ENCODE results near the gene METRNL. TPM values are rescaled to one million over a fixed set of nuclear protein-coding genes. Genes with fewer than 3 reads are reported as not detected.

The METRNL gene
- total RNA-seq, 1 experiment from 2014 or later = 33.8 TPM

DNA sequence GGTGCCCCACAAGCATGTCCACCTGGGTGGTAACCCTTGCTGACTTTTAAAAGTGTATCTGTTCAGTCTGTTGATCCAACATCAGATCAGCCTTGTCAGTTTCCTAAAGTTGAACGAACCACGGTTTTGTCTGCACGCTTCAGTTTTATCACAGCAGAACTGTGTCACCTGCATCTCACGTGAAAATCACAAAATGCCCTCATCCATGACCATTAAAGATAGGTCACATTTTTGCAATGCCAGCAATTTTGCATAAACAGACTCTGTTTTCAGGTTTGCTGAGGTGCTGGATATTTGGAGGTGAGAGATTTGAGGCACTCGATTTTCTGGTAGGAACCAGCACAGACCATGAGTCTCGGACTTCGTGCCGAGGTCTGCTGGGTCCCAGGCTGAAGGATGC lies 3.0 kb downstream of the METRNL start:
- ChIA-PET CTCF (no interaction called here), POLR2A (no interaction called here)
- Histone ChIP-seq H3K9me3 (no peaks in the 10 kb centered on the region), H3K4me1 (peaks cover 66% of the 10 kb centered on the region), H3K27me3 (replicated peaks; ENCODE audit: control insufficient read depth, insufficient read depth, low read length) (no peaks in the 10 kb centered on the region; the same call in 1 of the 2 replicates), H3K36me3 (ENCODE audit: control insufficient read depth, insufficient read depth, low read length) (peaks cover 5% of the 10 kb centered on the region), H3K4me3 (ENCODE audit: low read depth, low read length) (no peak overlapping the region)
- TF ChIP-seq, protein P1, sequence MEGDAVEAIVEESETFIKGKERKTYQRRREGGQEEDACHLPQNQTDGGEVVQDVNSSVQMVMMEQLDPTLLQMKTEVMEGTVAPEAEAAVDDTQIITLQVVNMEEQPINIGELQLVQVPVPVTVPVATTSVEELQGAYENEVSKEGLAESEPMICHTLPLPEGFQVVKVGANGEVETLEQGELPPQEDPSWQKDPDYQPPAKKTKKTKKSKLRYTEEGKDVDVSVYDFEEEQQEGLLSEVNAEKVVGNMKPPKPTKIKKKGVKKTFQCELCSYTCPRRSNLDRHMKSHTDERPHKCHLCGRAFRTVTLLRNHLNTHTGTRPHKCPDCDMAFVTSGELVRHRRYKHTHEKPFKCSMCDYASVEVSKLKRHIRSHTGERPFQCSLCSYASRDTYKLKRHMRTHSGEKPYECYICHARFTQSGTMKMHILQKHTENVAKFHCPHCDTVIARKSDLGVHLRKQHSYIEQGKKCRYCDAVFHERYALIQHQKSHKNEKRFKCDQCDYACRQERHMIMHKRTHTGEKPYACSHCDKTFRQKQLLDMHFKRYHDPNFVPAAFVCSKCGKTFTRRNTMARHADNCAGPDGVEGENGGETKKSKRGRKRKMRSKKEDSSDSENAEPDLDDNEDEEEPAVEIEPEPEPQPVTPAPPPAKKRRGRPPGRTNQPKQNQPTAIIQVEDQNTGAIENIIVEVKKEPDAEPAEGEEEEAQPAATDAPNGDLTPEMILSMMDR (IDR thresholded peaks at IDR 0.05; ENCODE audit: insufficient read depth in 1 of 2, low read depth in 1 of 2, low read length in 1 of 2, severe bottlenecking in 1 of 2, unreplicated experiment in 1 of 2) = no peak
- no peak for DNase-seq
- Mint-ChIP-seq H3K4me1 (ENCODE audit: low read depth, unreplicated experiment) (peaks cover 33% of the 10 kb centered on the region), H3K4me3 (ENCODE audit: unreplicated experiment) (peak overlapping the region; percentile 55), H3K27ac (ENCODE audit: unreplicated experiment) (peak overlapping the region; percentile 99), H3K9me3 (ENCODE audit: unreplicated experiment) (no peaks in the 10 kb centered on the region), H3K27me3 (ENCODE audit: insufficient read depth, unreplicated experiment) (no peaks in the 10 kb centered on the region), H3K36me3 (ENCODE audit: insufficient read depth, unreplicated experiment) (peaks cover 57% of the 10 kb centered on the region)
- TSS peak; percentile 48 for BruUV-seq (replicated peaks)
- intact Hi-C loops (cut with micrococcal nuclease; ENCODE audit: unreplicated experiment) = no loop called here

DNA sequence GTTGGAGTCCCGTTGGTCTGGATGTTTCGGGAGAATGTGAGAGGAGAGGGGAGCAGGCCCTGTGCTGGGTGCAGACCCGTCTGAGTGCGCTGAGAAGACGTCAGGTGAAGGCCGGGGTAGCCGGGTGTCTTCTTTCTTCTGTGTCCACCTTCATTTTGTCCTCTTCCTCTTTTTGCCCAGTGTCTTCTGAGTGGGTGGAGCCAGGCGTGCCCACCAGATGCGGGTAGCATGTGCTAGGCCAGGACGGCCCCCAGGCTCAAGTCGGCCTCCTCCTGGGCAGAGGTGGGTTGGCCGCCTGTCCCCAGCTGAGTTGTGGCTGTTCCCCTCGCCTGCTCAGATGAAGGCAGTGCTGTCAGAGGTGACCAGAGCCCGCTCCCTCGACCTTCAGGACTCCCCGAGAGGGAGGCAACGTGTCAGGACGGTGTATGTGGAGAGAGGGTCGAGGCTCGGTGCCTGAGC lies 3.5 kb downstream of the METRNL start:
- DNase-seq = no peak
- BruUV-seq (replicated peaks) = no TSS peak
- Histone ChIP-seq H3K4me3 (ENCODE audit: low read depth, low read length) (no peak overlapping the region), H3K9me3 (no peaks in the 10 kb centered on the region), H3K36me3 (ENCODE audit: control insufficient read depth, insufficient read depth, low read length) (peaks cover 5% of the 10 kb centered on the region), H3K4me1 (peaks cover 64% of the 10 kb centered on the region), H3K27me3 (replicated peaks; ENCODE audit: control insufficient read depth, insufficient read depth, low read length) (no peaks in the 10 kb centered on the region; the same call in 1 of the 2 replicates)
- Mint-ChIP-seq H3K4me1 (ENCODE audit: low read depth, unreplicated experiment) (peaks cover 33% of the 10 kb centered on the region), H3K36me3 (ENCODE audit: insufficient read depth, unreplicated experiment) (peaks cover 57% of the 10 kb centered on the region), H3K27me3 (ENCODE audit: insufficient read depth, unreplicated experiment) (no peaks in the 10 kb centered on the region), H3K27ac (ENCODE audit: unreplicated experiment) (peak overlapping the region; percentile 99), H3K4me3 (ENCODE audit: unreplicated experiment) (peak overlapping the region; percentile 55), H3K9me3 (ENCODE audit: unreplicated experiment) (no peaks in the 10 kb centered on the region)
- POLR2A ChIA-PET = no interaction called here
- CTCF ChIA-PET = interaction anchor here (0.7 to 1.4 kb wide), 2 partner anchors 91 to 109 kb away, joined by 3 read pairs; no protein-coding TSS in a partner anchor
- intact Hi-C loops (cut with micrococcal nuclease; ENCODE audit: unreplicated experiment) = no loop called here
- TF ChIP-seq, protein P1 (IDR thresholded peaks at IDR 0.05; ENCODE audit: insufficient read depth in 1 of 2, low read depth in 1 of 2, low read length in 1 of 2, severe bottlenecking in 1 of 2, unreplicated experiment in 1 of 2) = no peak

DNA sequence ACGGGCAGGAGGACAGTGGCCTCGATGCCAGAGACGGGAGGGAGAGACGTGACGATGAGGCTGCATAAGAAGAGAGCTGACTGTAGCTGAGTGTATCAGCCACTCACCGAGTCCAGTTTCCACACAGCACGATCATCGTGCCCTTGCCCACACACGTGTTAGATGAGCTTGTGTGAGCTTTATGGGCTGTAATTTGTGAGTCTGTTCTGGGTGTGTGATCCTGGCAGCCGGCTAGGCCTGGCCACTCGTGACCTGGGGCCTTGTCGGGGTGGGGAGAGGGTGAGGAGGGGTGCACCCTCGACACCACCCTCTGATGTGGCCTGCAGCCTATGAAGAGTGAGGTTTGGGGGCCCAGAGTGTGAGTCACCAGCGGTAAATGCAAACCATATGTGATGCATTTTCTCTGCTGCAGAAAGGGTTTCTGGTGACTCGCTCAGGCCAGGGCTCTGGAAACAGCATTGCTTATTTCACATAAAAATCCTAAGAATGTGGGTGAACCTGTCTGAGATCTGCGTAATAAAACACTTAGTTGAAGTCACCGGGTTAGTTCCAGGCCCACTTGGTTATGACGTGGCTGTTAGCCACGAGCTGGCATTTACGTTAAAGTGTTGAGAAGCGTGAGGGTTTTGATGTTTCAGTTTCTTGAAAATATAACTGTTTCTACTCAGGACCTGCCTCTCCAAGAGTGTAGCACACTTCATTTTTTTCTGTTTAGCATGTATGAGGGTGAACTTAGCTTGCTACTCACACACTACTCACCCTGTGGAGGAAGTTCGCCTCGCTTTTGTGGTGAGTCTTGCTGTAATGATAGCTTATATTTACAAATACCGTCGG lies 4.2 kb downstream of the METRNL start:
- BruUV-seq (replicated peaks) = no TSS peak
- H3K27me3 Mint-ChIP-seq (ENCODE audit: insufficient read depth, unreplicated experiment) = no peaks in the 10 kb centered on the region
- Histone ChIP-seq H3K4me3 (ENCODE audit: low read depth, low read length) (no peak overlapping the region), H3K4me1 (peaks cover 65% of the 10 kb centered on the region), H3K9me3 (no peaks in the 10 kb centered on the region), H3K36me3 (ENCODE audit: control insufficient read depth, insufficient read depth, low read length) (peaks cover 5% of the 10 kb centered on the region), H3K27me3 (replicated peaks; ENCODE audit: control insufficient read depth, insufficient read depth, low read length) (no peaks in the 10 kb centered on the region)
- ChIA-PET POLR2A (interaction anchor here (0.5 to 1.1 kb wide), 2 partner anchors 8 to 56 kb away, joined by 4 to 5 read pairs; no protein-coding TSS in a partner anchor), CTCF (interaction anchor here (0.6 to 1.4 kb wide), 3 partner anchors 91 to 565 kb away, joined by 3 read pairs; no protein-coding TSS in a partner anchor)
- intact Hi-C loops (cut with micrococcal nuclease; ENCODE audit: unreplicated experiment) = no loop called here
- no peaks in the 10 kb centered on the region for H3K9me3 Mint-ChIP-seq (ENCODE audit: unreplicated experiment)
- peak overlapping the region; percentile 99 for H3K27ac Mint-ChIP-seq (ENCODE audit: unreplicated experiment)
- peak; percentile 72 to 77 for DNase-seq
- peaks cover 52% of the 10 kb centered on the region for H3K36me3 Mint-ChIP-seq (ENCODE audit: insufficient read depth, unreplicated experiment)
- TF ChIP-seq, protein P1 (IDR thresholded peaks at IDR 0.05; ENCODE audit: insufficient read depth in 1 of 2, low read depth in 1 of 2, low read length in 1 of 2, severe bottlenecking in 1 of 2, unreplicated experiment in 1 of 2) = no peak
- peak overlapping the region; percentile 55 for H3K4me3 Mint-ChIP-seq (ENCODE audit: unreplicated experiment)
- peaks cover 33% of the 10 kb centered on the region for H3K4me1 Mint-ChIP-seq (ENCODE audit: low read depth, unreplicated experiment)

All from Caco-2 (cell line).